HG02943 (cell line): ENCODE data around the gene EGFL8.

Experiments used
- ATAC-seq: cut with Tn5 transposase; IDR thresholded peaks from one replicate; pipeline ENCODE4 v1.9.1; 2021; ENCODE audit warnings: mild to moderate bottlenecking, low read depth, moderate library complexity; ENCODE audit not compliant: unreplicated experiment

EGFL8 gene

DNA sequence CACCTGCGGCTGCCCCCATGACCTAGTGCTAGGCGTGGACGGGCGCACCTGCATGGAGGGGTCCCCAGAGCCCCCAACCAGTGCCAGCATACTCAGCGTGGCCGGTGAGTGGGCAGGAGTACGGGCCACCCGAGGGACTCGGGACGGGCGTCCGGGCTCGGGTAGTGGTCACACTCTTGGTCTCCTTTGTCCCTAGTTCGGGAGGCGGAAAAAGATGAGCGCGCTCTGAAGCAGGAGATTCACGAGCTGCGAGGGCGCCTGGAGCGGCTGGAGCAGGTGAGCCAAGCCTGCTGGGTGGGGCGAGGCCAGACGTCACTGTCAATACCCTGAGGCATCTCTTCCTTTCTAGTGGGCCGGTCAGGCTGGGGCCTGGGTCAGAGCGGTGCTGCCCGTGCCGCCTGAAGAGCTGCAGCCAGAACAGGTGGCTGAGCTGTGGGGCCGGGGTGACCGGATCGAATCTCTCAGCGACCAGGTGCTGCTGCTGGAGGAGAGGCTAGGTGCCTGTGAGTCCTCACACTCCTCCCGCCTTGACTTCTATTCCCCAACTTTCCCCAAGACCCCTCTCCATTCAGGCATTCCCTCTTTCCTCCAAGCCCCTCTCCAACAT, 2.9 kb downstream of the EGFL8 start:
- ATAC-seq: no peak

DNA sequence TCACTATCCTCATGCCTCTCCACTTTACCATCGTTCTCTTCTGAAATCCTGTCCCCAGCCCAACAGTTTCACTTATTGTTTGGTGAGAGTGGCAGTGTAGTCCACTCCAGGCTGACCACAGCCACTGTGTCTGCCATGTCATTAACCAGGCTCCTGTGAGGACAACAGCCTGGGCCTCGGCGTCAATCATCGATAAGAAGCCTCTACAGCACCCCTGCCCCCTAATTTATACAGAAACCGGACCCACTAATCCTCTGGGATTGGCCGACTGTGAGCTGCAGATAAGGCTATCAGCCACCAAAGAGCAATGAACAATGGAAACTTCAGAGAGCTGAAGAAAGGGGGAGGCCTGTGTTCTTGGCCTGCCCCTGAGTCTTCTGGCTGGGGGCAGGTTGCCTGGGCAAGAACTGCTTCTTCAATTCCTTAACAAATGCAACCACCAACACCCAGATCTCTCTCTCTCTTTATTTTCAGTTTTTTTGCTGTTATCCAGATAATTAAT, 3.4 kb downstream of the EGFL8 start:
- no peak for ATAC-seq

DNA sequence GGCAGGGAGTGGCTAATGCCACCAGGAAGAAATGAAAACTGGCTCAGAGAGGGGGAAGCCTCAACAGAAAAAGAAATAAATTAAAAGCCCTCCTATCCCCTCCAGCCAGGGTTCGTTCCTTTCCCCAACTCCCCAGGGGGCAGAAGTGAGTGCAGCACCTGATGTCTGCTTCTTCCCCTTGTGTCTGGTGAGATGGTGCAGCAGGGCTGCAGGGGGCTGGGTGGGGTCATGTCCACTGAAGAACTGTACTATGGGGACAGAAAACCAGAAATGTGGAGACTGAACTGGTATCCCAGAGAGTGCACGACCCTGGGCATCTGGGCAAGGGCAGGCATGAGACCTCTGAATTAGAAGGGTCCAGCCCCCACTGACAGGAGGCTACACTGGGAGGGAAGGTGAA, 4.0 kb downstream of the EGFL8 start:
- ATAC-seq: no peak

DNA sequence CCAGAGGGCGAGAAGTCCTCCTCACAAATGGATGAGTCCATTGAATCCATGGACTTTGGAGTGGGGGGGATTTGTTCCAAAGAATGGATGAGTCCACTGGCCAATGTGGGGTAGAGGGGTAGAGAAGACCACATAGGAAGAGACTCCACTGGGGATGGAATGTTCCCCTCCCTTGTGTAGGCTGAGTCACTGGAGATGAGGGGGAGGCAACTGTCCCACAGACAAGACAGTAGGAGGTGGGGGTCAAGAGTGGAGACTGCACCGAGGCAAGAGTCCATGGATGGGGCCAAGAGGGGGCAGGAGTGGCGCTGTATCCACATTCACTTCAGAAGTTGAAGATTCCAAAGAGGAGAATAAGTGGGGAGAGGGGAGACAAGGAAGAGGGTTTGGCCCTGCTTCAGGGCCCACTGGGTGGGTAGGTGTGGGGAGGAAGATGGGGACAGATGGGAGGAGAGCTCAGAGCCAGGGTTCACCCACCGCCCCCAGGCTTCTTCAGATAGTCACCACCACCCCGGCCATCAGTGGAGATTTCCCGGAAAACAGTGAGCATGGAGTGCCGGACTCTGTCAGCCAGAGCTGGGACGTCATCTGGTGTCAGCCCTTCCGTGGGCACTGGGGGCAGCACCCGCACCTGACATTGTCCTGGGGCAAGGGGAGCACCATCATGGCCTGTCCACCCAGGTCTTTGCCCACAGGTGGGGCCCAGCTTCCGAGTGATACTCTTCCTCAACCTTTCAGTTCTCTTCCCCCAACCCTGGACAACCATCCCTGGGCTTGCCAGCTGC, 4.6 kb downstream of the EGFL8 start:
- ATAC-seq: no peak

DNA sequence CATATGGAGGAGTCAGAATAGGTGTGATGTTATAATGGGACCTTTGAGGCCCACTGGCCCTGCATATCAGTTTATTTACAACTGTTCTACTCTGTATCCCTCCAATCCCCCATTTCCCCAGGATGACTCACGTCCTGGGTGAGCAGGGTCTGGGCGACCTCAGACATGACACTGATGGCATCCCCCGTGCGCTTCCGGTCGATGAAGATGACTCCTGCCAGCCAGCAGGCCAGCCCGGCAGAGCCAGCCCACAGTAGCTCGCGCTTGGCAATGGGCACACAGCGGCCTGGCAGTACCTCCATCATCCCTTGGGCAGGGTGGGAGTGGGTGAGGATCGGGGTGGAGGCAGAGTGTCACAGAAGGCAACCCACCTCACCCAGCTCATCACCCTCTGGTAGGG, 5.9 kb downstream of the EGFL8 start:
- ATAC-seq: no peak

DNA sequence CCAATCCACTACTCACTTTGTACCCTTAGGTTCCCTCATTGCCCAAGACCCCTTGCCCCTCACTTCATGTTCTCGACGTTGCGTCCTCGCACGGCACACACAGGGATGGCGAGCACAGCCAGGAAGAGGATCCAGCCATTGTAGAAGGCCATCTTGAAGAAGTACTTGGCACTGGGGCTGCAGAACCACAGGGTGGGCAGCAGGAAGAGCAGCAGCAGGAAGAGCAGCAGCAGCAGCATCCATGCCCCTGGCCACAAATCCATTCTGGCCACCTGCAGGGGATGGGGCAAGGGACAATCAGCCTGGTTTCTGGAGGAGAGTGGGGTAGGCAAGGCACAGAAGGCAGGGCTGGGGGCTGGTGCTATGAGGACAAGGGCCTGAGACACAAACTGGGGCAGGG, 6.8 kb downstream of the EGFL8 start:
- ATAC-seq: no peak

DNA sequence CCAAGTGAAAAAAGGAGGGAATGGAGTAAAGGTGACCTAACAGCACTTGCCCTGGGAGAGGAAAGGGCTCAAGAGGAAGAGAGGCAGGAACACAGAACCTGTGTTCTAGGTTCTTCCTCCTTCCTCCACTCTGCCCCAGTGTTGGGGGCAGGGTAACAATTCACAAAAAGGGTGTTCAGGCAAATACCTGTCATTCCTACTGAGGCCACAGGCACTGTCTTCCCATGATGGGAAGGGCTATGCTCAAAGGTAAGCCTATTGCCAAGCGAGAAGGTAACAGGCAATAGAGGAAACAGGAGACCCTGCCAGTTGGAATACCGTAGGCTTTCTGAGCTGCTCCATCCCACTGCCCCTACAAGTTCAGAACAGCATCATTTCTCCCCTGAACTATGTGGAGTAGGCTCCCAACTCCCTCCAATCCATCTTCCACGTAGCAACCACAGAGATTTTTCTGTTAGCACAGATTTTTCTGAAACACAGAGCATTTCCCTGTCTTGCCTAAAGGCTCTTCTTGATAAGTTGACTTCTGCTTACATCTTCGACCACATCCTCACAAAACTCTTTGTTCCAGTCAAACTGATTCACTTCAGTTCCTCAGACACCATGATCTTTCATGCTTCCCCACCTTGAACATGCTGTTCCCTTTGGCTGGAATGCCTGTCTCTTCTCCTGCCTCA, 8.8 kb downstream of the EGFL8 start:
- ATAC-seq: no peak

DNA sequence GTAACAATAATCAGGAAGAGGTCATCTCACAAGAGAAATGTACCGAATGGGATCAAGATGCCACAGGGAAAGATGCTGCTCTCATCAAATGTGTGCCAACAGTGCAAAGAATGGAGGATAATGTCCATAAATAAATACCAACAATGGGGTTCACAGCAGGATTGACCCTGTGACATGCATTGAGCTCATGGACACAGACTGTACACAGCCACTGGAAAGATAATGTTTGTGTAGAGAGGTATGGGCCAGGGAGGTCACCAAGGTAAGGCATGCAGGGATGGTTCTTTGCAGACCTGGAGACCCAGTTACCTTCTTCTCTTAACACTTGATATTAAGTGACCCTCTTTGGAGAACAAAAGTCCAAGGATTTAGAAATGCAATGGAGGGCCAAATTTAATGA, 10.0 kb downstream of the EGFL8 start:
- no peak for ATAC-seq

DNA sequence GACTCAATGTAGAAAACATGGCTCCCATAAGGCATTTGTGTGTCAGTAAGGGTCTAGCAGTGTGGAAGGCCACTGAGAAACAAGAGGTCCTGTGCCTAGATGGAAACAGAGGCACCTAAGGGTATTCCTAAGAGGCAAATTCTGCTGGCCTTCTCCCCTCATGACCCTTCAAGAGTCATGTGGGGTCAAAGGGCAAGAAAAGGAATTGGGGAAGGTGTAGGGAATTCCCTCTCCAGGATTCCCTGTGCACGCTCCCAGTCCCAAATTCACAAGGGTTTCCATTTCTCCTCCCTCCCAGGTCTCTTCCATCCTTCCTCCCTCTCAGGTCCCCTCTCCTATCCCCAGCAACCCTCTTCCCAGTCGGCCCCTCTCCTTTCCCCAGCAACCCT, 10.9 kb downstream of the EGFL8 start:
- ATAC-seq: no peak

DNA sequence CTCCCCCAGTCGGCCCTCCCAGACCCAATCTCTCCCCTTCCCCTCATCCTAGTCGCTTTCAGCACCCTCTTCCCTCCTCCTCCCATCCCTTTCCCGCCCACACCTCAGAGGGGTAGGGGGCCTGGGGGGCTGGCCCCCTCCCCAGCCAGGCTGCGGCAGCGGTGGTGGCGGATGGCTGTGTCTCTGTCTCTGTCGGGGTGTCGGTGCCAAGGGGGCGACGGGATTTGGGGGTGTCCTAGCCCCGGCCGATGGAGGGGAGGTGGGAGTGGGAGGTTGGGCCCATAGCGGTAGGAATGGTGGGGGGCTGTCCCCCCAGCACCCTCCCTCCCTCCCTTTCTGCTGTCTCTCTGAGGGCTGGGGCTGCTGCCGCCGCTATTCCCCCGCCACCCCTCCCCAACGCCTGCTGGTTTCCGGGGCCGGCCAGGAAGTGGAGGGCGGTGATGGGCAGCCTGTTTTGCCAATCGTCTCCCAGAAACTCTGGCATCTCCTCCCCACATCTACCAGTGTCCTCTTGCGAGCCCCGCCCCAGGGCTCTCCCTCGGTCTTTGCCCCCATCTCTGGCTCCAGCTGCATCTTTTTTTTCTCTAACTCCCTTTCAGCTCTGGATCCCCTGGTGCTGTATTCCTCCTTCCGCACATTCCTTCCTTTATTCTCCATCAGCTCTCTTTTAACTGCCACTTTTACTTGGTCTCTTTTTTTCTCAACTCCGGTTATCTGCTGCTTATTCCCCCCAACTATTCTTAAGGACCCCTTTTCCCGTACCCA, 11.5 kb downstream of the EGFL8 start, which contains the start of gene AGPAT1:
Gene AGPAT1, minus strand, starts transcription at position 374 of the 765 bp plus-strand sequence. CDS start 4,588 bp downstream, outside the sequence.
- peak; percentile 43 for ATAC-seq

DNA sequence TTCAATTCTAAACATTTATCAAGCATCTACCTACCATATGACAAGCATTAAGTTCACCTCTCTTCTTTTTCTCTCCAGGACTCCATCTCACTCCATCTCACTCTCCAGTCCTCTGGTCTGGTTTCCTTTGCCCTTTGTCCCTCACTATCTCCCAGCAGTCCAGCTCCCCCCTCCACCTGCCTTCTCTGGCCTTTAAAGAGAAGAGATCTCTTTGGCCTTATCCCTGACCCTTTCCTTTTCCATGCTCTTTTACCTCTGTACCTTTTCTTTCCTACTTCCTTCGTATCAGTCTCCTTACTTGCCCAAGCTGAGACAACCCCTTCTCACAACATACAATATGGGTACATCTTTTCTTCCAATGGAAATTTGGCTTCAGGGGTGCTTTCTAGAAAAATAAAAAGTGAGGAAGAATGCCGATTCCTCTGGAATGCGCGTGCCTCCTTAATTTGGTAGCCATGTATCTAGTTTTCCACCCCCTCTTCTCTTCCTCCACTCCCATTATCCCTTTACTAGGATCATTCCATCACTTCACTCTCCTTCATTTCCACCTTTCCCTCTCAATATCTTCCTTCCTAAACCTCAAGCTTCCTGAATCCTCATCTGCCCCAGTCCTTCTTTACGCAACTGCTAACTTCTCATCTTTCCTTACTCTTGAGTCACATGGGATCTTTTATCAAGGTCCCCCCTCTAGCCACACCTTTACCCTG, 12.2 kb downstream of the EGFL8 start:
- no peak for ATAC-seq

DNA sequence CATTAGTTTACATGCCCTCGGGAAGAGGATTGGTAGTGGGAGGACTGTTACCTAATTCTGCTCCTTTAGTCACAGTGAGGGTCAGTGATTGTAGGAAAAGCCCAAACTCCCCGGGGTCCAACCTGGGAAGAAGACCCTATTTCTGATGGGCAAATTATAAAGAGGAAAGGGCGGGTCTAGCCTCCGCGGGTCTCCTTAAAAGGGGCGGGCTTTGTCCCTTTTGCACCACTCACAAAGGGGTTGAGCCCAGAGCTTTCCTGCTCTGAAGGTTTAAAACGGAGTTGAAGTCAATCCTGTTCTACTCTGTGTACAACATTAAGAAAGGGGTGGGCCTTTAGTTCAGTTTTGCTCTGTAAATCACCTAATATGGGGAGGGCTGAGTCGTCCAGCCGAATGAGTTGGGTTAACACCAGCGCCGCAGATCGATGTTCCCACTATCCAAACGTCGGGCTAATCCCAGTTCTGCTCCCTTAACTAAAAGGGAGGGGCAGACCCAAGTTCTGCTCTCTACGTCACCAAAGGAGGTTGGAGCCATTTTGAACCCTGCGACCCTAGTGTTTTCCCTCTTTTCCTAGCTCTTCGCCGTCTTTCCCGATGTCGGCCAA, 12.9 kb downstream of the EGFL8 start:
- no peak for ATAC-seq

DNA sequence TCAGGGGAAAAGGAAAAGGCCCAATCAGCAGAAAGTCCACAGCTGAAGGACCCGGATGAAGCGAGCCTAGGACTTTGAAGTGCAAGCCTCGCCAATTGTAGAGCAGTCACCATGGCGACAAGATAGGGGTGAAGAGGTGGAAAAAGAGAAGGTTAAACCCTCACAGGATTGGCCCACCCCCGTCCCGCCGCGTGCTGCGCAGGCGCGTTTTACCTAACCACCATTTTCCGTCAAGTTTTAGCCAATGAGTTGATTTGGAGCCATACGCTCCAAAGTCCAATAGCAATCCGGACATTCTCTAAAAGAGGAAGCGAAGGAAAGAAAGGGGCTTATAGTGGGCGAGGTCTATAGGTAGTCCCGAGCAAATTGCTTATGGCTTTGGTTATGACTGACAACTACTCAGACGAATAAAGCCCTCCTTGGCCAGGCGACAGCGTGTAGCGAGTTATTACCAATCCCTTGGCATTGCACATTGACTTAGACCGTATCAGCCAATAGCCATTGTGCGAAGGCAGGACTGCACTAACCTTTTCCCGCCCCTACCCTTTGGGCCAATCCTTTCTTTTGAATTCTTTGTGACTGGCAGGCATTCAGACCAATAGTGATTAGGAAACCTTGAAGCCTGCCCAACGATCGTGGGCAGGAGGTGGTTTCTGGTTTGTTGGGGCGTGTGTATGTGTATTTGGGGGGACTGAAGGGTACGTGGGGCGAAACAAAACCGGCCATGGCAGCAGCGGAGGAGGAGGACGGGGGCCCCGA, 13.6 kb downstream of the EGFL8 start, which contains the start of gene RNF5:
Gene RNF5, plus strand, starts transcription at position 618 of the 759 bp plus-strand sequence. Its CDS starts 107 bp downstream, at position 725.
- peak; percentile 65 for ATAC-seq

DNA sequence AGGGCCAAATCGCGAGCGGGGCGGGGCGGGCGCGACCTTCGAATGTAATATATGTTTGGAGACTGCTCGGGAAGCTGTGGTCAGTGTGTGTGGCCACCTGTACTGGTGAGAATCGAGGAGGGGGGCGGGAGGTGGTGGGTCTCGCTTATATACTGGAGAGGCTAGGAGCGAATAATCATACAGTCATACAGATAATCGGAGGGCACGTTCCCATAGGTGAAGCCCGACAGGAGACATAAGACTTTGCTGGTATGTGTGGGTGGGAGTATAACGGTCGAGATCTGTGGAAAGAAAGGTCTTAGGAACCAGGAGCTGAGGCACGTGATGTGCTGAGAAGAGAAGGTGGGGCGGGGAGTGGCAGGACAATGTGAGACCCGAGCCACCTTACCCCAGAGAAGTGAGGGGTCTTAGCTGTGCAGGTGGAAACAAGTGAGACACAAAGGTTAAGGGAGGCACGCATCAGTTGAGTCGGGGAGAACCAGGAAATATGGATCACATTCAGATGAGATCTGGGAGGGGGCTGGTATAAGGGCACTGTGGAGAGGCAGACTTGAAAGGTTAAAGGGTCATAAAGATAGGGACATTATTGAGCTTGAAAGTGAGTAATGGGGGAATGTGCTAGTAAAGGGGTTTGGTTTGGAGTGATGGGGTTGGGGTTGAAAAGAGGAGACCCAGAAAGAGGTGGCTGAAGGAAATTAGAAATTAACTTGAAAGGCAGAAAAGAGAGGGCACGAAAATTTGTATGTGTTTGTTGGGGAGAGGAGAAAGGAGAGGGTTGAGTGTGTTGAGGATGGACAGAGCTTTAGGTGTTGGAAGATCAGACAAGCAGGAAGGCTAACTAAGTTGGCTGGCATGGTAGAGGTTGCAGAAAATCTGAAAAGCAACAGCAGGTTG, 14.4 kb downstream of the EGFL8 start:
- no peak for ATAC-seq

DNA sequence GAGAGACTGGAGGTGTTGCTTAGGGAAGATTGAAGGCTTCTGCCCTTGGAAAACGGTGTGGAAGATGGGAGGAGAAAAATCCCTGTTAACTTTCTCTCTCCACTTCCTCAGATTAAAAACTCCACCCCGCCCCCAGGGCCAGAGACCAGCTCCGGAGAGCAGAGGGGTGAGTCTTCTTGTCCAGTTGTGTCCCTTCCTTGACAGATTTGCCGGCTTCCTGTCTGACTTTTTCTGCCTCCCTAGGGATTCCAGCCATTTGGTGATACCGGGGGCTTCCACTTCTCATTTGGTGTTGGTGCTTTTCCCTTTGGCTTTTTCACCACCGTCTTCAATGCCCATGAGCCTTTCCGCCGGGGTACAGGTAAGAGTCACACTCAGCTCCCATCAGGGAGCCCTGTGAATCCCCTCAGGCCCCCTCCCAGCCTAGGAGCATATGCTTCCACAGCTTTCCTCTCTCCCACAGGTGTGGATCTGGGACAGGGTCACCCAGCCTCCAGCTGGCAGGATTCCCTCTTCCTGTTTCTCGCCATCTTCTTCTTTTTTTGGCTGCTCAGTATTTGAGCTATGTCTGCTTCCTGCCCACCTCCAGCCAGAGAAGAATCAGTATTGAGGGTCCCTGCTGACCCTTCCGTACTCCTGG, 15.5 kb downstream of the EGFL8 start:
- no peak for ATAC-seq

DNA sequence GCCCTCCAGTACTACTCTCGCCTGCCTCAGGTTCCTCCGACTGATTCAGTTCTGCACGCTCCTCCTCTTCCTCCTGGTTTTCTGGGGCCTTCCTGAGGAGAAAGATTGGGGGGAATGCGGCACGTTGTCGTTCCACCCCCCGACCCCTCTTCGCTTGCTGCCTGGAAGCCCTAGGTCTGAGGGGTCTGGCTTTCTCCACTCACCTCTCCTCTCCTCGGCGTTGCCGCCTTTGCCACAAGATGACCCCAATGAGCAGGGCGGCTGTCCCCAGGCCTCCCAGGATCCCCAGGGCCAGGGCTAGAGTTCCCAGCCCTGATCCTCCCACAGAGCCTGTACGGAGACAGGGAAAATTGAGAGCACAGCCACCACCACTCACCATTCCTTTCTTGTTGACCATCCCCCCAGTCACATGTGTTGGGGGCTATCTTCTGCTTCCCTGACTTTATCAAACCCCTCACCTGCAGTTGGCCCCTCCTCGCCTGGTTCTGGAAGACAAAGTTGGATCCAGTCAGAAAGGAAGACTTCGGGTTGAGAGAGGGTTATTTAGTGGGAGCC, 16.8 kb downstream of the EGFL8 start:
- no peak for ATAC-seq

DNA sequence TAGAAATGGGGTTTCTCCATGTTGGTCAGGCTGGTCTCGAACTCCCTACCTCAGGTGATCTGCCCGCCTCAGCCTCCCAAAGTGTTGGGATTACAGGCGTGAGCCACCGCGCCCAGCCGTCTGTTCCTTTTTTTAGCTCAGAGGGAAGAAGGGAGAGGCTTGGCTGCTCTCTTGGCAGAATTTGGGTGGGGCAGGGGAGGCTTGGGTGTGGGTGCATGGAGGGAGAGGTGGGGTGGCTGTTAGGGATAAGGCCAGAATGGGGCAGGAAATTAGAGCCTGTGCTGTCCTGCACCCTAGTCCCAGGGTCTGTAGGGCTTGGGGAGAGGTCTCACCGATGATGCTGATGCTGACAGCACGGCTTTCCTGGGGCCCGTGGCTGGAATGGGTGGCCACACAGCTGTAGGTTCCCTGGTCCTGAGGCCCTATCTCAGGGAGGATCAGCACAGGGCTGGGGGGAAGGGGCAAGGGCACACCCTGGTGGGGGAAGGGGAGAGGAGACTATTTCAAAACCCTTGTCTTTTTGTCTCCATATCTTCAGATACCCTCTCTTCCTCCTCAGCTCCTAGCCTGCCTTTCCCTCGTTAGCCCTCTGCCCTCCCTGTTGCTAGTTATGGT, 17.6 kb downstream of the EGFL8 start:
- ATAC-seq: no peak
